Fibroblast of mammary gland (primary cell): ENCODE measurements around the gene HNF1B.

Experiments used
- DNase-seq: peaks from one replicate; pipeline ENCODE4 v3.0.0-alpha.2; 2010; ENCODE audit warnings: low read depth
- H3K4me3 ChIP-seq: 2 replicates; pipeline ENCODE4 v1.5.1; 2011; ENCODE audit warnings: low read depth, mild to moderate bottlenecking, low read length, moderate library complexity; ENCODE audit not compliant: control insufficient read depth
- TF ChIP-seq, protein P1 (sequence below): conservative IDR thresholded peaks from 2 replicates; pipeline ENCODE4 v1.5.1; 2011; ENCODE audit warnings: low read depth, low read length, inconsistent platforms; ENCODE audit not compliant: control insufficient read depth, insufficient read depth

Gene HNF1B

GRCh38 chr17:37750768-37751475 lies 6.1 kb upstream of the HNF1B start:
- no peak for DNase-seq
- no peak overlapping the region for H3K4me3 ChIP-seq
- TF ChIP-seq, protein P1, sequence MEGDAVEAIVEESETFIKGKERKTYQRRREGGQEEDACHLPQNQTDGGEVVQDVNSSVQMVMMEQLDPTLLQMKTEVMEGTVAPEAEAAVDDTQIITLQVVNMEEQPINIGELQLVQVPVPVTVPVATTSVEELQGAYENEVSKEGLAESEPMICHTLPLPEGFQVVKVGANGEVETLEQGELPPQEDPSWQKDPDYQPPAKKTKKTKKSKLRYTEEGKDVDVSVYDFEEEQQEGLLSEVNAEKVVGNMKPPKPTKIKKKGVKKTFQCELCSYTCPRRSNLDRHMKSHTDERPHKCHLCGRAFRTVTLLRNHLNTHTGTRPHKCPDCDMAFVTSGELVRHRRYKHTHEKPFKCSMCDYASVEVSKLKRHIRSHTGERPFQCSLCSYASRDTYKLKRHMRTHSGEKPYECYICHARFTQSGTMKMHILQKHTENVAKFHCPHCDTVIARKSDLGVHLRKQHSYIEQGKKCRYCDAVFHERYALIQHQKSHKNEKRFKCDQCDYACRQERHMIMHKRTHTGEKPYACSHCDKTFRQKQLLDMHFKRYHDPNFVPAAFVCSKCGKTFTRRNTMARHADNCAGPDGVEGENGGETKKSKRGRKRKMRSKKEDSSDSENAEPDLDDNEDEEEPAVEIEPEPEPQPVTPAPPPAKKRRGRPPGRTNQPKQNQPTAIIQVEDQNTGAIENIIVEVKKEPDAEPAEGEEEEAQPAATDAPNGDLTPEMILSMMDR = no peak

DNA sequence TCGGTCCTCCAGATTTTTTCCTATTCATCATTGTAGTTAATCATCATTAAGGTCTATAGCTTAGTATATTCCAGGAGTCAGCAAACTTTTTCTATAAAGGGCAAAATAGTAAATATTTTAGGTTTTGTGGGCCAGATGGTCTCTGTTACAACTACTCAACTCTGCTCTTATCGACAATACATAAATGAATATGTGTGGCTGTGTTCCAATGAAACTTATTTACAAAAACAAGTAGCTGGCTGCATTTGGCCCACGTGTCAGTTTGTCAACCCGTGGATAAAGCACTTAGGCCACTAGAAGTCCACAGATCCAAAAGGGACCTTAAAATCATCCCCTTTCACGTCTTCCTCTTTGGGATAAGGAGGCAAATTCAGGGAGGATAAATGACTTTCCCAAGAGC lies 5.4 kb upstream of the HNF1B start:
- no peak overlapping the region for H3K4me3 ChIP-seq
- TF ChIP-seq, protein P1 = no peak
- DNase-seq = no peak

DNA sequence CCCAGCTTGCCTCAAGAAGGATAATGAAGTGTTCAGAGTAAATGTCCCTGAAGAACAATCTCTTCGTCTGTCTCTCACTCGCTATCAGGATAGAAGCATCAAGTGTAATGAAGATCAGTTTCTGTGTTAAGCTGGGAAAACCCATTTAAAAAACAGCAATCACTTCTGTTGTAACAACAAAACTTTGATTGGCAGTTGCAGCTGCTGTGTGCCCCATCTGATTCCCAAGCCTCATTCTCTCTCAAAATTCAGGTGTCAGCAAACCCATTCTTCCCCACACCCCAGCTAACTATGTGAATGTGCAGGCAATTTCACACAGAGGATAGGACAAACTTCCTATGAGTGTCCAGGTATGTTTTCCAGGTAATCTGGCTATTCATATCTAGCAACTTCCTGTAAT lies 2.4 kb upstream of the HNF1B start:
- no peak for DNase-seq
- no peak overlapping the region for H3K4me3 ChIP-seq
- TF ChIP-seq, protein P1 = no peak

DNA sequence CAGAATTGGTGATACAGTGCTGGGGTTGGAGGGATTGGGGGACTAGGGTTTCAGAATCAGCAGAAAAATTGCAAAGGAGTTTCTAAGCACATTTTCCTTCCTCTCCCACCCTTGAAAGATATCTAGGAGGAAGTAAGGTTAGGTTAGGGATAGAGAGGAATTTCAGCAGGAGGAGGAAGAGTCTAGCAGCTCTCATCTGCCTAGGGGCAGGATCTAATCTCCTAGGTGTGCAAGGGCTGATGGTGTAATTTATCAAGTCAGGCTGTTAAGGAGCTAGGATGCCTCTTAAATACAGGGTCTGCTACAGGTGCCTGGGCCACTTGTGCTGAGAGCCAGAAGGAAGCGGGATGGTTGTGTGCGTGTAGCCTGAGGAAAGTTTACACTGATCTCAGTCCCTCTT lies 1.8 kb upstream of the HNF1B start:
- TF ChIP-seq, protein P1 = no peak
- no peak overlapping the region for H3K4me3 ChIP-seq
- no peak for DNase-seq

DNA sequence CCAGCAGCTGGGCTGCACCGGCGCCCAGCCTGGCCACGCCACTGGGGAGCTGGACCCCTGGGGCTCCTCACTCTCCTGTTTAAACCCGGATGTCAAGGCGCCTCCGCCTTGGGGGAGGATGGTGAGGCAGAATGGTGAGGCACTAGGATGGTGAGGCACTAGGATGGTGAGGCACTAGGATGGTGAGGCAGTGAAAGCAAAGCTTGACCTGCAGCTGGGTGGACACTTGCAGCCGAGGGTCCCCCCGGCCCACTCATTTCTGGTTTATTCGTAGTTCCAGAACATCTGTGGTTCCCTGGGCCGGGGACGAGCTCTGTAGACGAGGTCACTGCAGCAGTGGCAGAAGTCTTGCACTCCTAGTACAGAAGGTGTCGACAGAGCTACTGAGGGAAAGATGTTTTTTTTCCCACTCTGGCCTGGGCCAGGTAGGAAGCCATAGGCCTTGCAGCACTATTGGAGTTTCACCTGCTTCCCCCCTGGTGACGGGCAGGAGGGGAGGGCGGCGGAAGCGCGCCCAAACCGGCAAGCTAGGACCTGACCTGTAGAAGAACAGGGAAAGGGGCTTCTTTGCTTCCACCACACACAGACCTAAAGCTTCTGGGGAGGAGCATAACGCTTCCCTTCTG lies 1.1 kb upstream of the HNF1B start:
- no peak overlapping the region for H3K4me3 ChIP-seq
- DNase-seq = no peak
- TF ChIP-seq, protein P1 = no peak

GRCh38 chr17:37744633-37744927 lies 279 bp downstream of the HNF1B start:
- TF ChIP-seq, protein P1 = no peak
- DNase-seq = no peak
- no peak overlapping the region for H3K4me3 ChIP-seq
